SK-N-SH (cell line): Measurements from ENCODE around the gene PITHD1. TPM values are rescaled to one million over a fixed set of nuclear protein-coding genes. Genes with fewer than 3 reads are reported as not detected.

Experiments used
- CTCF ChIA-PET: fragments of 300-600, 350-600 bp; formaldehyde crosslinking; extraction: SDS; loops from one replicate; lab custom pipeline; 2021; lab: Yijun Ruan, JAX
- POLR2A ChIA-PET: fragments of 350-600 bp; sonication (Branson Sonifier 250); formaldehyde crosslinking; extraction: SDS; loops from one replicate; lab custom pipeline; 2020; ENCODE audit warnings: antibody characterized with exemption, inconsistent platforms; lab: Yijun Ruan, JAX
- DNase-seq: peaks from one replicate; pipeline ENCODE4 v3.0.0; 2012
- H2AFZ ChIP-seq: fragments of 200-600 bp; sonication (generic); 2 replicates; pipeline ENCODE4 v1.8.1; 2016; ENCODE audit warnings: antibody characterized with exemption, mild to moderate bottlenecking, low read depth
- H3F3A ChIP-seq: fragments of 200-600 bp; sonication (generic); replicated peaks from 2 replicates; pipeline ENCODE3; 2016; ENCODE audit warnings: antibody characterized with exemption, mild to moderate bottlenecking; ENCODE audit not compliant: insufficient read depth
- H3K27ac ChIP-seq, 2 experiments: fragments of 200-500 bp in 1 of 2; fragments of 200-600 bp in 1 of 2; sonication (Bioruptor generic) in 1 of 2; sonication (generic), shearing (Covaris generic) in 1 of 2; 2 replicates each; pipeline versions ENCODE4 v1.5.1 to v1.6.1; 2014 to 2016; ENCODE audit warnings: low read depth in 2 of 2, inconsistent platforms in 1 of 2, low read length in 1 of 2, mild to moderate bottlenecking in 1 of 2, mixed read lengths in 1 of 2
- H3K27me3 ChIP-seq: fragments of 200-600 bp; sonication (generic), shearing (Covaris generic); 2 replicates; pipeline ENCODE4 v1.6.1; 2016; ENCODE audit warnings: mixed run types; ENCODE audit not compliant: insufficient read depth
- H3K36me3 ChIP-seq, 2 experiments: fragments of 200-500 bp in 1 of 2; fragments of 200-600 bp in 1 of 2; sonication (Bioruptor generic) in 1 of 2; sonication (generic) in 1 of 2; replicated peaks in 1 of 2; 2 replicates each; pipeline versions ENCODE3 to v1.5.1; 2014 to 2016; ENCODE audit warnings: low read length in 1 of 2, mild to moderate bottlenecking in 1 of 2; ENCODE audit not compliant: insufficient read depth in 2 of 2, control insufficient read depth in 1 of 2
- H3K4me1 ChIP-seq, 2 experiments: fragments of 200-500 bp in 1 of 2; fragments of 200-600 bp in 1 of 2; sonication (Bioruptor generic) in 1 of 2; sonication (generic), shearing (Covaris generic) in 1 of 2; 2 replicates each; pipeline versions ENCODE4 v1.5.1 to v1.6.1; 2014 to 2016; ENCODE audit warnings: low read depth in 1 of 2, low read length in 1 of 2, mixed run types in 1 of 2; ENCODE audit not compliant: insufficient read depth in 2 of 2, control insufficient read depth in 1 of 2
- H3K4me2 ChIP-seq: fragments of 200-600 bp; sonication (generic), shearing (Covaris generic); 2 replicates; pipeline ENCODE4 v1.6.1; 2017; ENCODE audit warnings: mixed run types
- H3K4me3 ChIP-seq, 2 experiments: fragments of 200-500 bp in 1 of 2; fragments of 200-600 bp in 1 of 2; sonication (Bioruptor generic) in 1 of 2; sonication (generic), shearing (Covaris generic) in 1 of 2; 2 replicates each; pipeline versions ENCODE4 v1.5.1 to v1.8.1; 2014 to 2016; ENCODE audit warnings: low read depth in 2 of 2, inconsistent platforms in 1 of 2, low read length in 1 of 2, mild to moderate bottlenecking in 1 of 2, mixed read lengths in 1 of 2, moderate library complexity in 1 of 2
- H3K79me2 ChIP-seq: fragments of 200-600 bp; sonication (generic); 2 replicates; pipeline ENCODE4 v1.8.1; 2017; ENCODE audit warnings: mild to moderate bottlenecking; ENCODE audit not compliant: insufficient read depth
- H3K9ac ChIP-seq: fragments of 200-600 bp; sonication (generic); 2 replicates; pipeline ENCODE4 v1.6.1; 2017; ENCODE audit warnings: mixed run types
- H3K9me2 ChIP-seq: fragments of 200-600 bp; sonication (generic); 2 replicates; pipeline ENCODE4 v1.6.1; 2017; ENCODE audit warnings: mixed run types
- H3K9me3 ChIP-seq: fragments of 200-600 bp; sonication (generic); 2 replicates; pipeline ENCODE4 v1.6.1; 2017; ENCODE audit warnings: mixed run types, mild to moderate bottlenecking, moderate library complexity
- H4K20me1 ChIP-seq: fragments of 200-600 bp; sonication (generic); 2 replicates; pipeline ENCODE4 v1.6.1; 2017; ENCODE audit warnings: mild to moderate bottlenecking, mixed run types; ENCODE audit not compliant: insufficient read depth
- CHD2 ChIP-seq: fragments of 150-350 bp; IDR thresholded peaks from 2 replicates; pipeline ENCODE4 v1.6.1; 2018; ENCODE audit warnings: low read length; ENCODE audit not compliant: partially characterized antibody
- CTCF ChIP-seq: fragments of 200-600 bp; sonication (generic); IDR thresholded peaks from 2 replicates; pipeline ENCODE4 v1.6.1; 2017; ENCODE audit warnings: antibody characterized with exemption, mild to moderate bottlenecking, moderate library complexity
- ELF1 ChIP-seq: IDR thresholded peaks from 2 replicates; pipeline ENCODE4 v1.4.0; 2012
- EP300 ChIP-seq, 2 experiments: IDR thresholded peaks; 2 replicates each; pipeline versions ENCODE4 v1.4.0 to v1.6.1; 2012; ENCODE audit warnings: borderline replicate concordance in 1 of 2, low read depth in 1 of 2, low read length in 1 of 2
- FOSL2 ChIP-seq: IDR thresholded peaks from 2 replicates; pipeline ENCODE4 v1.4.0; 2012; ENCODE audit warnings: low read depth, mild to moderate bottlenecking, moderate library complexity, borderline replicate concordance
- FOXJ3 ChIP-seq: sonication (generic); formaldehyde crosslinking; IDR thresholded peaks from 2 replicates; pipeline ENCODE4 v1.5.1; 2020; ENCODE audit warnings: mild to moderate bottlenecking, missing genetic modification reagents
- FOXM1 ChIP-seq: IDR thresholded peaks from 2 replicates; pipeline ENCODE4 v1.4.0; 2012; ENCODE audit warnings: low read depth, mild to moderate bottlenecking
- MEF2A ChIP-seq: IDR thresholded peaks from 2 replicates; pipeline ENCODE4 v1.4.0; 2012; ENCODE audit warnings: low read depth, borderline replicate concordance
- NRF1 ChIP-seq: IDR thresholded peaks from 2 replicates; pipeline ENCODE4 v1.6.1; 2012; ENCODE audit warnings: low read depth, mild to moderate bottlenecking, low read length
- POLR2AphosphoS5 ChIP-seq: IDR thresholded peaks from 2 replicates; pipeline ENCODE4 v1.6.1; 2012; ENCODE audit warnings: low read depth, low read length
- RXRA ChIP-seq: IDR thresholded peaks from 2 replicates; pipeline ENCODE4 v1.4.0; 2012; ENCODE audit warnings: low read depth, mild to moderate bottlenecking, borderline replicate concordance
- TEAD4 ChIP-seq: IDR thresholded peaks from 2 replicates; pipeline ENCODE4 v1.4.0; 2012; ENCODE audit warnings: mild to moderate bottlenecking, borderline replicate concordance; ENCODE audit not compliant: insufficient read depth
- USF1 ChIP-seq: IDR thresholded peaks from 2 replicates; pipeline ENCODE4 v1.4.0; 2012; ENCODE audit warnings: low read depth, borderline replicate concordance
- YY1 ChIP-seq: IDR thresholded peaks from 2 replicates; pipeline ENCODE4 v1.4.0; 2012; ENCODE audit warnings: low read depth, mild to moderate bottlenecking
- WGBS: methylation state at CpG from one replicate; pipeline ENCODE4 v1.1.6; 2017; ENCODE audit warnings: low lambda C conversion rate; 5-methylcytosine and 5-hydroxymethylcytosine counted together
- polyA plus RNA-seq, 3 experiments: library from polyadenylated mRNA; depleted of rRNA; stranded (reverse); fragments of >200 nt; gene quantifications; 2 replicates each; pipeline ENCODE4 v1.2.3, GENCODE V29; 2012
- TF ChIP-seq, protein P1 (sequence below): IDR thresholded peaks from 2 replicates; pipeline ENCODE4; 2012

PITHD1 gene
- polyA plus RNA-seq, 1 of the 3 experiments (the other 2 are of a cell fraction), result 36.3 TPM

DNA sequence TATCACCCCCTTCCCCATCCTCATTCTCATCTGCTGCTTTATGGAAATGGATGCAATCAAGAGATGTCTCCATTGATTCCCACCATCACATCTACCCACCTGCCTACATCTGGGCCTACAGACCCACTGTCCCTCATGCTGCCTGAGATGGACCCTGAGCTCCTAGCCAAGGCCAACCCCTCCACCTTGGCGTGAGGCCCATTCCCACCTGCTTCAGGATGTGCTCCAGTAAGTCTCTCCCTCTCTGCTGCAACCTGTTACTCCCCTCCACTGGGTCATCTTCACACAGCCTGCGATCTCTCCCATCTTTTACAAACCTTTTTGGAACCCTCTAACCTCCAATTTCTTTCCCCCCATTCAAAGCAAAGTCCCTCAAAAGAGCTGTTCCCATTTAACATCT lies 26.8 kb downstream of the PITHD1 start:
- 82% methylated on average over 2 of the region's 2 CpGs for WGBS
- TF ChIP-seq FOXJ3 (CRISPR knock-in tag) (no peak), YY1 (no peak), POLR2AphosphoS5 (no peak), NRF1 (no peak), MEF2A (no peak), ELF1 (no peak)
- Histone ChIP-seq H3K27ac (no peak overlapping the region), H2AFZ (no peak overlapping the region), H3K4me3 (no peak overlapping the region), H3K36me3 (no peaks in the 10 kb centered on the region), H3K9me2 (no peaks in the 10 kb centered on the region), H3F3A (peaks cover 8% of the 10 kb centered on the region), H3K79me2 (no peaks in the 10 kb centered on the region), H3K9ac (no peak overlapping the region), H3K4me1 (peaks cover 0 to 17% of the 10 kb centered on the region in 2 experiments; a peak in 1 of 4 replicates), H3K27me3 (no peaks in the 10 kb centered on the region), H3K9me3 (no peaks in the 10 kb centered on the region), H4K20me1 (no peaks in the 10 kb centered on the region), H3K4me2 (no peak overlapping the region)
- DNase-seq, result no peak
- POLR2A ChIA-PET, result interaction anchor here (0.6 to 1.8 kb wide), 2 partner anchors 20 to 38 kb away, joined by 3 to 4 read pairs; partner anchors contain the start of gene HMGCL
- CTCF ChIA-PET, result interaction anchor here (1.0 to 2.0 kb wide), 4 partner anchors 11 to 112 kb away, joined by 3 to 7 read pairs (median 4); partner anchors contain the start of gene HMGCL

DNA sequence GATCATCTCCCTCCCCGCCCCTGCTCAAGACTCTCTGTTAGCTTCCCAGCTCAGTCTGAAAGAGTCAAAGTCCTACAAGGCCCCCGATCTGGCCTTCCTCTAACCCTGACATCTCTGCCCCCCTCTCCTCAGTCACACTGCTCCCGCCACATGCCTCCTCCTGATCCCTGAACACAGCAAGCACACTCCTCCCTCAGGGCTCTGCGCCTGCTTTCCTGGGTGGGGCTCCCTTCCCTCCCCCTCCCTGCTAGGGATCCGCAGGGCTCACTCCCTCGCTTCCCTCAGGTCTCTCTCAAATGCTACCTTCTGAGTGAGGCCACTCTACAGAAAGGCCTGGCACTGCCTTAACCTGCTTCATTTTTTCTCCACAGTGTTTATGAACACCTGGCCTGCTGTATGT lies 28.1 kb downstream of the PITHD1 start:
- Histone ChIP-seq H3K36me3 (no peaks in the 10 kb centered on the region), H3K79me2 (no peaks in the 10 kb centered on the region), H3K9me3 (no peaks in the 10 kb centered on the region), H3K4me2 (no peak overlapping the region), H2AFZ (no peak overlapping the region), H3K4me1 (peaks cover 0 to 15% of the 10 kb centered on the region in 2 experiments; a peak in 1 of 4 replicates), H3K9me2 (no peaks in the 10 kb centered on the region), H3K27ac (no peak overlapping the region), H3K27me3 (no peaks in the 10 kb centered on the region), H4K20me1 (no peaks in the 10 kb centered on the region), H3K9ac (no peak overlapping the region), H3F3A (peaks cover 8% of the 10 kb centered on the region), H3K4me3 (no peak overlapping the region)
- ChIA-PET CTCF (interaction anchor here (1.1 to 2.0 kb wide), 5 partner anchors 10 to 110 kb away, joined by 3 to 9 read pairs (median 6); partner anchors contain the start of gene HMGCL), POLR2A (interaction anchor here (1.8 kb wide), 1 partner anchor 19 kb away, joined by 4 read pairs; the partner anchor contains the start of gene HMGCL)
- 94% methylated on average over 6 of the region's 6 CpGs for WGBS
- no peak for DNase-seq
- TF ChIP-seq MEF2A, result no peak
- no peak for TF ChIP-seq CTCF
- no peak for TF ChIP-seq CHD2
- TF ChIP-seq, all 33 proteins: peak for 0

- H2AFZ ChIP-seq, result no peak overlapping the region
- no peaks in the 10 kb centered on the region for H4K20me1 ChIP-seq
- DNase-seq, result no peak
- no peaks in the 10 kb centered on the region for H3K27me3 ChIP-seq
- 92% methylated on average over 3 of the region's 3 CpGs for WGBS
- no peaks in the 10 kb centered on the region for H3K9me2 ChIP-seq
- no peak overlapping the region for H3K4me3 ChIP-seq
- no peak overlapping the region for H3K9ac ChIP-seq
- no peak overlapping the region for H3K4me2 ChIP-seq
- no peaks in the 10 kb centered on the region for H3K36me3 ChIP-seq
- POLR2A ChIA-PET, result no interaction called here
- H3K4me1 ChIP-seq, result peaks cover 0 to 3% of the 10 kb centered on the region in 2 experiments; a peak in 1 of 4 replicates
- peaks cover 4% of the 10 kb centered on the region for H3F3A ChIP-seq
- no peak for TF ChIP-seq USF1
- TF ChIP-seq EP300 (IDR thresholded peaks at IDR 0.05; ENCODE audit: borderline replicate concordance in 1 of 2, low read depth in 1 of 2, low read length in 1 of 2), result no peak
- TF ChIP-seq FOXM1, result no peak
- TF ChIP-seq, protein P1, sequence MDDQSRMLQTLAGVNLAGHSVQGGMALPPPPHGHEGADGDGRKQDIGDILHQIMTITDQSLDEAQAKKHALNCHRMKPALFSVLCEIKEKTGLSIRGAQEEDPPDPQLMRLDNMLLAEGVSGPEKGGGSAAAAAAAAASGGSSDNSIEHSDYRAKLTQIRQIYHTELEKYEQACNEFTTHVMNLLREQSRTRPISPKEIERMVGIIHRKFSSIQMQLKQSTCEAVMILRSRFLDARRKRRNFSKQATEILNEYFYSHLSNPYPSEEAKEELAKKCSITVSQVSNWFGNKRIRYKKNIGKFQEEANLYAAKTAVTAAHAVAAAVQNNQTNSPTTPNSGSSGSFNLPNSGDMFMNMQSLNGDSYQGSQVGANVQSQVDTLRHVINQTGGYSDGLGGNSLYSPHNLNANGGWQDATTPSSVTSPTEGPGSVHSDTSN, result no peak
- no peak for TF ChIP-seq TEAD4
- TF ChIP-seq FOSL2, result no peak
- no peak for TF ChIP-seq RXRA
- TF ChIP-seq FOXJ3 (CRISPR knock-in tag), result no peak
- CTCF ChIA-PET, result interaction anchor here (0.5 to 1.4 kb wide), 5 partner anchors 14 to 109 kb away, joined by 3 to 9 read pairs (median 3); partner anchors contain the start of gene HMGCL
- H3K79me2 ChIP-seq, result no peaks in the 10 kb centered on the region
- no peak overlapping the region for H3K27ac ChIP-seq
- no peaks in the 10 kb centered on the region for H3K9me3 ChIP-seq
These were observed 29.2 kb downstream of the PITHD1 start for GRCh38 chr1:23807453-23807852.
